Prostate gland (tissue), 2 donors: Measurements from ENCODE around the gene PEX7. TPM values are rescaled to one million over a fixed set of nuclear protein-coding genes. Genes with fewer than 3 reads are reported as not detected.
"Not testable (repeated sequence)": the region's sequence is repeated elsewhere in the genome, so short reads cannot be mapped to it uniquely, and the experiment has no call there.

Source experiments
- DNase-seq: peaks from one replicate; pipeline ENCODE4 v3.0.0-alpha.2; 2019; ENCODE audit warnings: low spot score
- H3K27ac ChIP-seq, 2 donors: fragments of 200-600 bp; sonication (generic); 2 replicates each; pipeline ENCODE4 v1.5.1; 2017 to 2019
- H3K27me3 ChIP-seq: fragments of 200-600 bp; sonication (generic); replicated peaks from 2 replicates; pipeline ENCODE4 v1.5.1; 2019; ENCODE audit not compliant: insufficient read depth
- H3K36me3 ChIP-seq, 2 donors: fragments of 200-600 bp; sonication (generic); 1 replicate in 1 of 2; 2 replicates in 1 of 2; pipeline versions ENCODE4 v1.5.1 to v1.8.1; 2017 to 2019
- H3K4me1 ChIP-seq: fragments of 200-600 bp; sonication (generic); replicated peaks from 2 replicates; pipeline ENCODE4 v1.5.1; 2019
- H3K4me3 ChIP-seq, 2 donors: fragments of 200-600 bp; sonication (generic); 2 replicates each; pipeline ENCODE4 v1.5.1; 2017 to 2019
- H3K9me3 ChIP-seq: fragments of 200-600 bp; sonication (generic); 2 replicates; pipeline ENCODE4 v1.5.1; 2017
- POLR2A ChIP-seq: fragments of 450-650 bp; IDR thresholded peaks from one replicate; pipeline ENCODE4 v1.6.1; 2016; ENCODE audit warnings: antibody characterized with exemption, mild to moderate bottlenecking
- POLR2AphosphoS5 ChIP-seq: sonication (generic); formaldehyde crosslinking; IDR thresholded peaks from one replicate; pipeline ENCODE4 v1.6.1; 2017; ENCODE audit warnings: antibody characterized with exemption
- WGBS: methylation state at CpG from one replicate; pipeline ENCODE4 v1.1.5; 2018; 5-methylcytosine and 5-hydroxymethylcytosine counted together
- intact Hi-C: fragments of 100-400 bp; cut with DNase I; formaldehyde crosslinking; loops from one replicate; pipeline ENCODE4 v1.14.2; 2022
- total RNA-seq, 2 donors: library from RNA; depleted of rRNA; stranded (reverse); fragments of >200 nt; gene quantifications; one replicate each; pipeline ENCODE4 v1.1.0, GENCODE V29; 2016
- TF ChIP-seq, protein P1 (sequence below), 4 experiments: fragments of 200-600 bp in 2 of 4; fragments of 450-650 bp in 2 of 4; sonication (generic) in 2 of 4; IDR thresholded peaks; 1 replicate in 3 of 4; 2 replicates in 1 of 4; pipeline ENCODE4 v1.5.1; 2016 to 2019; ENCODE audit warnings: antibody characterized with exemption in 4 of 4, mild to moderate bottlenecking in 2 of 4, moderate library complexity in 2 of 4

PEX7 gene
- total RNA-seq, 2 donors from 2014 or later = 15.4 to 27.6 TPM

GRCh38 chr6:136840276-136841001 lies 18.0 kb downstream of the PEX7 start:
- Histone ChIP-seq H3K36me3 (no peaks in the 10 kb centered on the region), H3K27ac (no peak overlapping the region), H3K4me3 (no peak overlapping the region), H3K4me1 (no peaks in the 10 kb centered on the region), H3K27me3 (no peaks in the 10 kb centered on the region), H3K9me3 (no peaks in the 10 kb centered on the region)
- 80% methylated on average over 4 of the region's 4 CpGs for WGBS
- intact Hi-C loops = no loop called here
- DNase-seq = no peak
- no peak for TF ChIP-seq POLR2AphosphoS5

GRCh38 chr6:136843210-136843609 lies 20.8 kb downstream of the PEX7 start:
- H3K27me3 ChIP-seq = no peaks in the 10 kb centered on the region
- intact Hi-C loops = no loop called here
- H3K9me3 ChIP-seq = no peaks in the 10 kb centered on the region
- no peak for DNase-seq
- H3K36me3 ChIP-seq = no peaks in the 10 kb centered on the region
- TF ChIP-seq, protein P1, sequence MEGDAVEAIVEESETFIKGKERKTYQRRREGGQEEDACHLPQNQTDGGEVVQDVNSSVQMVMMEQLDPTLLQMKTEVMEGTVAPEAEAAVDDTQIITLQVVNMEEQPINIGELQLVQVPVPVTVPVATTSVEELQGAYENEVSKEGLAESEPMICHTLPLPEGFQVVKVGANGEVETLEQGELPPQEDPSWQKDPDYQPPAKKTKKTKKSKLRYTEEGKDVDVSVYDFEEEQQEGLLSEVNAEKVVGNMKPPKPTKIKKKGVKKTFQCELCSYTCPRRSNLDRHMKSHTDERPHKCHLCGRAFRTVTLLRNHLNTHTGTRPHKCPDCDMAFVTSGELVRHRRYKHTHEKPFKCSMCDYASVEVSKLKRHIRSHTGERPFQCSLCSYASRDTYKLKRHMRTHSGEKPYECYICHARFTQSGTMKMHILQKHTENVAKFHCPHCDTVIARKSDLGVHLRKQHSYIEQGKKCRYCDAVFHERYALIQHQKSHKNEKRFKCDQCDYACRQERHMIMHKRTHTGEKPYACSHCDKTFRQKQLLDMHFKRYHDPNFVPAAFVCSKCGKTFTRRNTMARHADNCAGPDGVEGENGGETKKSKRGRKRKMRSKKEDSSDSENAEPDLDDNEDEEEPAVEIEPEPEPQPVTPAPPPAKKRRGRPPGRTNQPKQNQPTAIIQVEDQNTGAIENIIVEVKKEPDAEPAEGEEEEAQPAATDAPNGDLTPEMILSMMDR (IDR thresholded peaks at IDR 0.05) = no peak
- TF ChIP-seq POLR2A (no peak), POLR2AphosphoS5 (no peak)
- 58% methylated on average over 3 of the region's 3 CpGs for WGBS
- H3K4me3 ChIP-seq = no peak overlapping the region
- no peak overlapping the region for H3K27ac ChIP-seq
- H3K4me1 ChIP-seq = no peaks in the 10 kb centered on the region

DNA sequence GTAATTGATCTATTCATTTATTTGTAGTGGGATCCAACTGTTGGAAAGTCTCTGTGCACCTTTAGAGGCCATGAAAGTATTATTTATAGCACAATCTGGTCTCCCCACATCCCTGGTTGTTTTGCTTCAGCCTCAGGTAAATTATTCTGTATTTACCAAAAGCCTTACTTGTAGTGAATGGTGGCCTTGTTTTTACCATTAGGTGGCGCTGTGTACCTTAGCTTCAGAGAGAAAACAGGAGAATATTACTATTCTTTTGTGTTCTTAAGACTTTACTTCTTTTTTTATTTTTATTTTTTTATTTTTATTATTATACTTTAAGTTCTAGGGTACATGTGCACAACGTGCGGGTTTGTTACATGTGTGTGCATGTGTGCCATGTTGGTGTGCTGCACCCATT lies 23.7 kb downstream of the PEX7 start:
- H3K9me3 ChIP-seq = no peaks in the 10 kb centered on the region
- peak; percentile 37 for DNase-seq
- TF ChIP-seq POLR2AphosphoS5 = no peak
- TF ChIP-seq, protein P1 (IDR thresholded peaks at IDR 0.05) = peak in 3 of 4 experiments; percentile 59 to 64 (median 59)
- no peak for TF ChIP-seq POLR2A
- H3K4me1 ChIP-seq = no peaks in the 10 kb centered on the region
- no peaks in the 10 kb centered on the region for H3K27me3 ChIP-seq
- H3K27ac ChIP-seq = no peak overlapping the region
- WGBS = 62% methylated on average over 3 of the region's 3 CpGs
- intact Hi-C loops = no loop called here
- no peaks in the 10 kb centered on the region for H3K36me3 ChIP-seq
- no peak overlapping the region for H3K4me3 ChIP-seq

GRCh38 chr6:136846477-136846876 lies 24.1 kb downstream of the PEX7 start:
- H3K9me3 ChIP-seq, intact Hi-C loops, DNase-seq, H3K4me3 ChIP-seq, H3K27ac ChIP-seq, H3K27me3 ChIP-seq, H3K36me3 ChIP-seq, H3K4me1 ChIP-seq: not testable (repeated sequence)
- WGBS = 94% methylated on average over 4 of the region's 4 CpGs

DNA sequence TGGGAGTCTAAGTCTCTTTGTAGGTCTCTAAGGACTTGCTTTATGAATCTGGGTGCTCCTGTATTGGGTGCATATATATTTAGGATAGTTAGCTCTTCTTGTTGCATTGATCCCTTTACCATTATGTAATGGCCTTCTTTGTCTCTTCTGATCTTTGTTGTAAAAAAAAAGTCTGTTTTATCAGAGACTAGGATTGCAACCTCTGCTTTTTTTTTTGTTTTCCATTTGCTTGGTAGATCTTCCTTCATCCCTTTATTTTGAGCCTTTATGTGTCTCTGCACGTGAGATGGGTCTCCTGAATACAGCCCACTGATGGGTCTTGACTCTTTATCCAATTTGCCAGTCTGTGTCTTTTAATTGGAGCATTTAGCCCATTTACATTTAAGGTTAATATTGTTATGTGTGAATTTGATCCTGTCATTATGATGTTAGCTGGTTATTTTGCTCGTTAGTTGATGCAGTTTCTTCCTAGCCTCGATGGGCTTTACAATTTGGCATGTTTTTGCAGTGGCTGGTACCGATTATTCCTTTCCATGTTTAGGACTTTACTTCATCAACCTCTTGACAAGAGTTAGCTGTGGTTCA lies 27.7 kb downstream of the PEX7 start:
- H3K4me1 ChIP-seq, H3K9me3 ChIP-seq, H3K27me3 ChIP-seq, intact Hi-C loops, H3K36me3 ChIP-seq, DNase-seq, H3K4me3 ChIP-seq, H3K27ac ChIP-seq: not testable (repeated sequence)
- WGBS = 97% methylated on average over 4 of the region's 4 CpGs

DNA sequence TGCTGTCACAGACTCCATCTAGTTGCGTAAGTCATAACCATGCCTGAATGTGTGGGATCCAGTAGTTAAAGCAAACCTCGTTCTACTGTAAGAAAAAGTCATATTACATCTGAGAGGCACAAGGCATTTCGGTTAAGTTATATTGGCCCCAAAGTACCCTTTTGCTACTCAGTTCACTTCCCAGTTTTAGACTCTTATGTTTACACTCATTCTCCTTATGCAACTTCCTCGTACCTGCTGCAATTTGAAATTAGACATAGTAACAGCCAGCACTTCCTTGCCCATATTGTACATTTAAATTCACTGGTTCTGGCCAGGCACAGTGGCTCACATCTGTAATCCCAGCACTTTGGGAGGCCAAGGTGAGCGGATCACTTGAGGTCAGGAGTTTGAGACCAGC lies 37.0 kb downstream of the PEX7 start:
- Histone ChIP-seq H3K4me1 (no peaks in the 10 kb centered on the region), H3K27me3 (no peaks in the 10 kb centered on the region), H3K4me3 (no peak overlapping the region), H3K27ac (no peak overlapping the region), H3K36me3 (no peaks in the 10 kb centered on the region), H3K9me3 (no peaks in the 10 kb centered on the region)
- WGBS = 92% methylated on average over 5 of the region's 5 CpGs
- intact Hi-C loops = no loop called here
- TF ChIP-seq POLR2A (no peak), POLR2AphosphoS5 (no peak)
- TF ChIP-seq, protein P1 (IDR thresholded peaks at IDR 0.05) = no peak
- DNase-seq = no peak
